Ishikawa (cell line): ENCODE measurements around the gene ANXA6.

ENCODE experiments used
- CEBPB ChIP-seq: IDR thresholded peaks from 2 replicates; pipeline ENCODE4 v1.6.1; 2012
- CREB1 ChIP-seq: IDR thresholded peaks from 2 replicates; pipeline ENCODE4 v1.6.1; 2012; ENCODE audit warnings: low read depth
- EGR1 ChIP-seq: IDR thresholded peaks from 2 replicates; pipeline ENCODE4 v1.6.1; 2012
- EP300 ChIP-seq: IDR thresholded peaks from 2 replicates; pipeline ENCODE4 v1.6.1; 2012; ENCODE audit warnings: borderline replicate concordance
- FOXM1 ChIP-seq: IDR thresholded peaks from 2 replicates; pipeline ENCODE4 v1.6.1; 2012; ENCODE audit warnings: low read depth, borderline replicate concordance
- NFIC ChIP-seq: IDR thresholded peaks from 2 replicates; pipeline ENCODE4 v1.6.1; 2012
- RAD21 ChIP-seq: IDR thresholded peaks from 2 replicates; pipeline ENCODE4 v1.6.1; 2012; ENCODE audit warnings: low read depth
- TAF1 ChIP-seq: IDR thresholded peaks from 2 replicates; pipeline ENCODE4 v1.6.1; 2012; ENCODE audit warnings: low read depth, mild to moderate bottlenecking
- TCF12 ChIP-seq: IDR thresholded peaks from 2 replicates; pipeline ENCODE4 v1.6.1; 2012; ENCODE audit warnings: low read depth
- TEAD4 ChIP-seq: IDR thresholded peaks from 2 replicates; pipeline ENCODE4 v1.6.1; 2012
- YY1 ChIP-seq: IDR thresholded peaks from 2 replicates; pipeline ENCODE4 v1.6.1; 2012; ENCODE audit warnings: low read depth
- ZBTB7A ChIP-seq: IDR thresholded peaks from 2 replicates; pipeline ENCODE4 v1.6.1; 2012; ENCODE audit warnings: low read depth
- TF ChIP-seq, protein P1 (sequence below): IDR thresholded peaks from 2 replicates; pipeline ENCODE4 v1.6.1; 2012; ENCODE audit warnings: low read depth, mild to moderate bottlenecking
- TF ChIP-seq, protein P2 (sequence below): IDR thresholded peaks from 2 replicates; pipeline ENCODE4 v1.6.1; 2012
- TF ChIP-seq, protein P3 (sequence below): IDR thresholded peaks from 2 replicates; pipeline ENCODE4 v1.6.1; 2012

ANXA6 gene

DNA sequence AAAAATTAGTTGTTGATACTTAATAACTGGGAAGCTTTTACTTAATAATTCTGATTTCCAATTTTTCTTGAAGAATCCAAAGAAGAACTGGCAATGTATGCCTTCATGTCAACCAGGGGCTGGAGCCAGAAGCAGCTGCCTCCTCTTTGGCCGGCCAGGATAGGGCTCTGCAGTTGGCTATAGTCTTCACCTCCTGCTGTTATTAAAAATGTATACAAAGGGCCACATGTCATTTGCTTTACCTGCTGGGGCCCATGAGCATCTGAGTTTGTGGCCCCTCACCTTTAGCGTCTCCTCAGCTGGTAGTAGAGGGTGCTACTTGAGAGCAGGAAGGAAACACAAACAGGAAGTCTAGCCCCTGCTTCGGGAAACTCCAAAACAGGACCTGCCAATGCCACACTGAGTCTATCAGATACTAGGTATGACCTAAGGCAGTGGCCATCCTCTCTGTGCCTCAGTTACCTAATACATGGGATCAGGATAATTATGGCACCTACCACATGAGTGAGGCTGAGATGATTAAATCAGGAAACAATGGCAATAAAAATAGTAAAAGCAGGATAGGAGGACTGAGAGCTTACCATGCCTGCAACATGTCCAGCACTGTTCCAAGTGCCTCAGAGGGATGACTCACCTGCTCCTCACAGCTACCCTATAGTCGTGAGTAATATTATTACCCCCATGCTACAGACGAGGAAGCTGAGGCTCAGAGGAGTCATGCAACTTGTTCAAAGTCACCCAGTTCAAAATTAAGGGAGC, 45.0 kb upstream of the ANXA6 start:
- TF ChIP-seq NFIC (no peak), CREB1 (no peak), ZBTB7A (no peak), YY1 (no peak), TEAD4 (no peak), EP300 (no peak), TAF1 (no peak), CEBPB (no peak), FOXM1 (no peak), EGR1 (no peak), TCF12 (no peak)
- TF ChIP-seq, protein P1, sequence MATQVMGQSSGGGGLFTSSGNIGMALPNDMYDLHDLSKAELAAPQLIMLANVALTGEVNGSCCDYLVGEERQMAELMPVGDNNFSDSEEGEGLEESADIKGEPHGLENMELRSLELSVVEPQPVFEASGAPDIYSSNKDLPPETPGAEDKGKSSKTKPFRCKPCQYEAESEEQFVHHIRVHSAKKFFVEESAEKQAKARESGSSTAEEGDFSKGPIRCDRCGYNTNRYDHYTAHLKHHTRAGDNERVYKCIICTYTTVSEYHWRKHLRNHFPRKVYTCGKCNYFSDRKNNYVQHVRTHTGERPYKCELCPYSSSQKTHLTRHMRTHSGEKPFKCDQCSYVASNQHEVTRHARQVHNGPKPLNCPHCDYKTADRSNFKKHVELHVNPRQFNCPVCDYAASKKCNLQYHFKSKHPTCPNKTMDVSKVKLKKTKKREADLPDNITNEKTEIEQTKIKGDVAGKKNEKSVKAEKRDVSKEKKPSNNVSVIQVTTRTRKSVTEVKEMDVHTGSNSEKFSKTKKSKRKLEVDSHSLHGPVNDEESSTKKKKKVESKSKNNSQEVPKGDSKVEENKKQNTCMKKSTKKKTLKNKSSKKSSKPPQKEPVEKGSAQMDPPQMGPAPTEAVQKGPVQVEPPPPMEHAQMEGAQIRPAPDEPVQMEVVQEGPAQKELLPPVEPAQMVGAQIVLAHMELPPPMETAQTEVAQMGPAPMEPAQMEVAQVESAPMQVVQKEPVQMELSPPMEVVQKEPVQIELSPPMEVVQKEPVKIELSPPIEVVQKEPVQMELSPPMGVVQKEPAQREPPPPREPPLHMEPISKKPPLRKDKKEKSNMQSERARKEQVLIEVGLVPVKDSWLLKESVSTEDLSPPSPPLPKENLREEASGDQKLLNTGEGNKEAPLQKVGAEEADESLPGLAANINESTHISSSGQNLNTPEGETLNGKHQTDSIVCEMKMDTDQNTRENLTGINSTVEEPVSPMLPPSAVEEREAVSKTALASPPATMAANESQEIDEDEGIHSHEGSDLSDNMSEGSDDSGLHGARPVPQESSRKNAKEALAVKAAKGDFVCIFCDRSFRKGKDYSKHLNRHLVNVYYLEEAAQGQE, result no peak
- TF ChIP-seq, protein P2, sequence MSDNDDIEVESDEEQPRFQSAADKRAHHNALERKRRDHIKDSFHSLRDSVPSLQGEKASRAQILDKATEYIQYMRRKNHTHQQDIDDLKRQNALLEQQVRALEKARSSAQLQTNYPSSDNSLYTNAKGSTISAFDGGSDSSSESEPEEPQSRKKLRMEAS, result no peak
- TF ChIP-seq, protein P3, sequence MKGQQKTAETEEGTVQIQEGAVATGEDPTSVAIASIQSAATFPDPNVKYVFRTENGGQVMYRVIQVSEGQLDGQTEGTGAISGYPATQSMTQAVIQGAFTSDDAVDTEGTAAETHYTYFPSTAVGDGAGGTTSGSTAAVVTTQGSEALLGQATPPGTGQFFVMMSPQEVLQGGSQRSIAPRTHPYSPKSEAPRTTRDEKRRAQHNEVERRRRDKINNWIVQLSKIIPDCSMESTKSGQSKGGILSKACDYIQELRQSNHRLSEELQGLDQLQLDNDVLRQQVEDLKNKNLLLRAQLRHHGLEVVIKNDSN, result no peak

DNA sequence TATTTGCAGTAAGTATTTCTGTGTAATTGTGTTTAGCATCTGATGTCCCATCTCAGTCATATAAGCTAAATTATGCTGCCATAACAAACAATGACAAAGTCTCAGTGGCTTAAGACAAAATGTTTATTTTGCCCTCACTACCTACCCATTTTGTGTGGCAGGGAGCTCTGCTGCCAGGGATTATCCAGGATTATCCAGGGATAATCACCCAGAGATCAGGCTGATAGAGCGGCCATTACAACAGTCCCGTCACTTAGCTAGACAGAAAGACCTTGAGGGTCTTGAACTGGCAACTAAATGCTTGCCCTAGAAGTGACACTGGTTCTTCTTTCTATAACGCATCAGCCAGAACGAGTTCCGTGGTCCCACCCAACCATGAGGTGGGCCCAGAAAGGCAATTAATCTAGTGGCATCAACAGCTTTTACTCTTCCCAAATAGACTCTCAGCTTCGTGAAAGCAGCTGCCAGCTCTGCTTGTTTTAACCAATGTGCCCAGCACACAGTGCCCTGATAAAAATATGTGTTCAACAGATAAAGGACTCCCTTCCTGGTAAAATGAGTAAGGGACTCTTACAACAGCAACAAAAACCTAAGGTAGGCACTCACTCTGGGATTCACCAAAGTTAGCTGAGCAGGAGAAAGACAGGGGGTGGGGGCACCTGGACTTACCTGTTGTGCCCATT, 43.5 kb upstream of the ANXA6 start:
- no peak for TF ChIP-seq YY1
- no peak for TF ChIP-seq TCF12
- no peak for TF ChIP-seq TEAD4
- no peak for TF ChIP-seq EGR1
- no peak for TF ChIP-seq CREB1
- TF ChIP-seq, protein P2, result no peak

DNA sequence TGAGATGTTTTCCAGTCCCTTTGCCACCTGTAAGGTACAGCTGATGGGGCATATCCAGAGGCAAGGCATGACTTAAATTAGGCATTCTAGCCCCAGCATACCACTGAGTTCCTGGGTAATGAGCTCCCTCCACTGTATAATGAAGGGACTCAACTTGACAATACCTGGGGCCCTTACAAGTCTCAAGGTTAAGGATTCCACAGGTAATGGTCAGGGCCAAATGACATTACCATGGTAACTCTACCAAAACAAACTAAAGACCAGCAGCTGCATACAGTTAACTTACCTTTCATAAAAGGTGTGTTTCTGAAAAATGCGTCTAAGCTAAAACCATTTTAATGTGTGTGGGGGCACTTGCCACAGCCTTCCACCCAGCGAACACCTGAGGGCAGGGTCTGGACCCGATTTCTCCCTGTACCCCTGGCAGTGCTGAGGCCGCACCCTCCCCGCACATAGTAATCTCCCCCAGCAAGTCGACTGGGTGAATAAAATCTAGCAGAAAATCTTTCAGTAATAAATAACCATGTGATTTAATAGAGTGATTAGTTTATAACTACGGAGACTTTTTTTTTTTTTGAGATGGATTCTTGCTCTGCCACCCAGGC, 42.1 kb upstream of the ANXA6 start:
- TF ChIP-seq TCF12 (no peak), CREB1 (no peak), RAD21 (no peak), TEAD4 (no peak), CEBPB (no peak), TAF1 (no peak), YY1 (no peak)
- TF ChIP-seq, protein P1, result no peak
- TF ChIP-seq, protein P3, result no peak
- TF ChIP-seq, protein P2, result no peak

DNA sequence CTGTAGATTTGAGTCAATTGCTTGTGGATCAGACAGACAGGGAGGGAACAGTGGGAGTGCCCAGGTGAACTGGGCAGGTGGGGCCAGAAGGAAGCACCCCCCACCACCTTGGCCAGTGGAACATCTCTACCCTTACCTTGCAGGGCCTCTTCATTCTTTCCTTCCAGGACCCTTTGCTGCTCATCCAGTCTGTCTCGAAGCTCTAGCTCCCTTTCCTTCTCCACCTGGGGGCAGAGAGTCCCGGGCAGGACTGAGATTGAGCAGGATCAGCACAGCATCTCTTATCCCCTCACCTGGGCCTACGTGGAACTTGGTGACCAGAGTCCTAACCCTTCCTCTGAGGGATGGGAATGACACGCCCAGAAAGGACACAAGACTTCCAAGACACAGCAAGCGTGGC, 41.3 kb upstream of the ANXA6 start:
- TF ChIP-seq FOXM1 (no peak), EP300 (no peak), EGR1 (no peak), YY1 (no peak), CREB1 (no peak), ZBTB7A (no peak), RAD21 (no peak), TEAD4 (no peak)
- TF ChIP-seq, protein P3, result no peak
- TF ChIP-seq, protein P2, result no peak
- TF ChIP-seq, protein P1, result no peak
